Sciatic nerve (tissue), 2 donors: Measurements from ENCODE around the gene KPNA3. TPM values are rescaled to one million over a fixed set of nuclear protein-coding genes. Genes with fewer than 3 reads are reported as not detected.
"Not testable (repeated sequence)": the region's sequence is repeated elsewhere in the genome, so short reads cannot be mapped to it uniquely, and the experiment has no call there.

Experiments used
- ATAC-seq: fragments of 200-7000 bp; cut with Tn5 transposase; one replicate; pipeline ENCODE4 v1.9.1; 2020; ENCODE audit warnings: mild to moderate bottlenecking, moderate library complexity
- DNase-seq: peaks from one replicate; pipeline ENCODE4 v3.0.0-alpha.2; 2020; ENCODE audit warnings: low spot score
- intact Hi-C: fragments of 100-400 bp; cut with DNase I; formaldehyde crosslinking; loops from one replicate; pipeline ENCODE4 v1.14.2; 2022
- total RNA-seq: library from RNA; stranded (reverse); fragmentation: NEBNext Ultra II Directional; extraction: Animal tissue kit (Norgen Biotek cat#: 25700); gene quantifications from one replicate; pipeline ENCODE4 v1.2.1, GENCODE V29; 2021
- donor health status: DM: no; HTN: no; CAD: no.
- donor health status: DM: no; HTN: no; CAD: no.

Gene KPNA3, protein sequence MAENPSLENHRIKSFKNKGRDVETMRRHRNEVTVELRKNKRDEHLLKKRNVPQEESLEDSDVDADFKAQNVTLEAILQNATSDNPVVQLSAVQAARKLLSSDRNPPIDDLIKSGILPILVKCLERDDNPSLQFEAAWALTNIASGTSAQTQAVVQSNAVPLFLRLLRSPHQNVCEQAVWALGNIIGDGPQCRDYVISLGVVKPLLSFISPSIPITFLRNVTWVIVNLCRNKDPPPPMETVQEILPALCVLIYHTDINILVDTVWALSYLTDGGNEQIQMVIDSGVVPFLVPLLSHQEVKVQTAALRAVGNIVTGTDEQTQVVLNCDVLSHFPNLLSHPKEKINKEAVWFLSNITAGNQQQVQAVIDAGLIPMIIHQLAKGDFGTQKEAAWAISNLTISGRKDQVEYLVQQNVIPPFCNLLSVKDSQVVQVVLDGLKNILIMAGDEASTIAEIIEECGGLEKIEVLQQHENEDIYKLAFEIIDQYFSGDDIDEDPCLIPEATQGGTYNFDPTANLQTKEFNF
- total RNA-seq = 31.7 TPM

GRCh38 chr13:49792550-49793324, at the start of gene KPNA3:
TSS of gene KPNA3 (minus strand) at chr13:49792682. CDS start at chr13:49792506, 176 bp downstream.
- peak; percentile 98 for ATAC-seq
- DNase-seq = peak; percentile 97
- intact Hi-C loops = no loop called here

- ATAC-seq = no peak
- intact Hi-C loops = no loop called here
These were observed 49.5 kb upstream of the KPNA3 start for GRCh38 chr13:49841964-49842363.

GRCh38 chr13:49840675-49841074, 48.2 kb upstream of the KPNA3 start:
- intact Hi-C loops = no loop called here
- ATAC-seq (no peak), DNase-seq (no peak)

More at GRCh38 chr13:49841964-49842363, 49.5 kb upstream of the KPNA3 start:
- DNase-seq = no peak

DNA sequence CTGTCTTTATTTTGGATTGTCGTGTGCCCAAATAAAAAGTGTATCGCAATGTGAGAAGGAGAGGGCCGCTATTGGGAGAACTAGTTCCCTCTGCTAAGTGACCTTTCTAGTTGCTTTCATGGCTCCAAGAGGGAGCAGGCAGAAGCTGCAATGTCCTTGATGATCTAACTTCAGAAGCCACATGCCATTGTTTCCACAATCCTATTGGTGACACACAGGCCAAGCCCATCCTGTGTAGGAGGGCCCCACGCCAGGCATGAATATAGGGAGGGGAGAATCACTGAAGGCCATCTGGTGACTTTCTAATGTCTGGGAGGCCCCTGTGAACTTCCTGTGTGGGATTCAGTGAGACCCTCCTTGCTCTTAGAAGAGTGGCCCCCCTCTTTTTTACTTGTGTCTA, 47.8 kb upstream of the KPNA3 start:
- DNase-seq (no peak), ATAC-seq (no peak)
- intact Hi-C loops = no loop called here

DNA sequence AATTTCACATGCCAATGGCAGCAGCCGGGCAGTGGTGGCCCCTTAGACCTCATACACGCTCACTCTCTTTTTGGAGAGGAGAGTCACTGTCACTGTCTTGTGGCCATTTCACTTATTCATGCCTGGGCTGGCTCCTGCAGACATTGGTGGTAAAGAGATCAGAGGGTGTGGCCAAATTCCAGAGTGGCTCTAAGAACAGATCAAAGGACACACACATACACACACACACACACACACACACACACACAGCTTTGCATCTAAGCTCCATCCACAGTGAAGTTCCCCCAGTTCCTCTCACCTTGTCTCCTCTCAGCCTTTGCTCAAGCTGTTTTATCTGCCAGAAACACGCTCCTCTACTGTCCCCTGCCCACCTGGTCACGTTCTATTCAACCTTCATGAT, 46.5 kb upstream of the KPNA3 start:
- ATAC-seq (no peak), DNase-seq (no peak)
- intact Hi-C loops = no loop called here

GRCh38 chr13:49836516-49836915, 44.0 kb upstream of the KPNA3 start:
- ATAC-seq (peak; percentile 61), DNase-seq (no peak)
- intact Hi-C loops = no loop called here

- DNase-seq (no peak), ATAC-seq (no peak)
- intact Hi-C loops = no loop called here
These were observed 40.9 kb upstream of the KPNA3 start for GRCh38 chr13:49833402-49833801.

GRCh38 chr13:49831455-49831854, 39.0 kb upstream of the KPNA3 start:
- ATAC-seq (no peak), DNase-seq (no peak)
- intact Hi-C loops = no loop called here

GRCh38 chr13:49830721-49831120, 38.2 kb upstream of the KPNA3 start:
- intact Hi-C loops = no loop called here
- no peak for DNase-seq
- no peak for ATAC-seq

DNA sequence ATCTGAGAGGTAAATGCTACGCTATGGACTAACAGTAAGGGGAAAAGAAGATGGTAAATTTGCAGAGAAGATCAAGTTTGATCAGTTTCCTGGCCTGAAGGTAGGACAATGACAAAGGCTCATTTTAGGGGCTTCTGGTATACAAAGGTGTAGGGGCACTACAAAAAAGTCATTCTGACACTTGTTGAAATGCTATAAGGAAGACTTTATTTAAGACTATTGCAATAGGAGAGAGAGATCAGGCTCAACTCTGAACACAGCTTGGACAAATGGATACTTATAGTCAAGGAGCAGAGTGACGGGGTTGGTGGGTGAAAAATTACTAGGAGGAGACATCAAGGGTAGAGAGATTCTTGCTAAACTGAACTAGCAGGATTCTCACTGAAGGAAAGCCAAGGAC, 37.2 kb upstream of the KPNA3 start:
- DNase-seq = no peak
- intact Hi-C loops = no loop called here
- ATAC-seq = no peak

- intact Hi-C loops = no loop called here
These were observed 36.0 kb upstream of the KPNA3 start for GRCh38 chr13:49828453-49828852.

GRCh38 chr13:49827891-49828290, 35.4 kb upstream of the KPNA3 start:
- DNase-seq (no peak), ATAC-seq (no peak)
- intact Hi-C loops = no loop called here

More at GRCh38 chr13:49828453-49828852, 36.0 kb upstream of the KPNA3 start:
- DNase-seq (no peak), ATAC-seq (peak; percentile 28)

GRCh38 chr13:49827336-49827735, 34.9 kb upstream of the KPNA3 start:
- intact Hi-C loops = no loop called here
- DNase-seq (no peak), ATAC-seq (no peak)

GRCh38 chr13:49821216-49822009, 28.9 kb upstream of the KPNA3 start:
- DNase-seq (no peak), ATAC-seq (no peak)
- intact Hi-C loops = no loop called here

GRCh38 chr13:49820591-49821215, 28.2 kb upstream of the KPNA3 start:
- intact Hi-C loops = no loop called here
- DNase-seq (no peak), ATAC-seq (no peak)

DNA sequence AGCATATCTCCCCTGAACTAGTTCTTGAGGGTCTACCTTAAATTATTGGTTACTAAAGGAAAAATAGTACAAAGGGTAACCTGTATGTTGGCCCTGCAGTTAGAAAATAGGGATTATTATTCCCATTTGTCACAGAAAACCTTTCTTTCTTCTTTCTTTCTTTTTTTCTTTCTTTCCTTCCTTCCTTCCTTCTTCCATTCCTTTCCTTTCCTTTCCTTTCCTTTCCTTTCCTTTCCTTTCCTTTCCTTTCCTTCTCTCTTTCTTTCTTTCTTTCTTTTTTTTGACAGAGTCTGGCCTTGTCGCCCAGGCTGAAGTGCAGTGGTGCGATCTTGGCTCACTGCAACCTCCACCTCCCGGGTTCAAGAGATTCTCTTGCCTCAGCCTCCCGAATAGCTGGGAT, 23.6 kb upstream of the KPNA3 start:
- intact Hi-C loops, ATAC-seq, DNase-seq: not testable (repeated sequence)

GRCh38 chr13:49814551-49815270, 22.2 kb upstream of the KPNA3 start:
- intact Hi-C loops = no loop called here
- DNase-seq = no peak
- ATAC-seq = no peak

DNA sequence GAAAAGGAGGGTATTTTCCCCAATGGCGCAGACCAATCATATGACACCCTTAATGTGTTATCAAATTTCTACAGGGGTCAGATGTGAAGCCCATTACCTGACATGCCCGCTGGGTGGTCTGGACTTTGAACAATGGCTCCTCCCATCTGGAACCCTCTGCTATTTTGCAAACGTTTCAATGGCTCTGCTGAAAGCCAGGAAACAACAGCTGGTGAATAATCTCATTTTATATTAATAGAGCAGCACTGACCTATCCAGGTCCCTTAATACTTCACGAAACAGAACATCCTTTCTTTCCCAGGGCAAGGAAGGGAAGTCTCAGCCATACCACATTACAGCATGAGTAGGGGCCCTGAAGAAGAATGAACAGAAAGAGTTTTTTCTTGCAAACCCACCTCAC, 20.3 kb upstream of the KPNA3 start:
- ATAC-seq = peak; percentile 55
- no peak for DNase-seq
- intact Hi-C loops = no loop called here
